IPS-18c (cell line): ENCODE measurements around the gene DCAF4.

Experiments used
- H3K4me3 ChIP-seq: 2 replicates; pipeline ENCODE4 v1.7.0; 2013; ENCODE audit warnings: low read depth, mild to moderate bottlenecking, low read length, moderate library complexity; ENCODE audit not compliant: insufficient read depth
- H3K9me3 ChIP-seq: one replicate; pipeline ENCODE4 v1.6.1; 2013; ENCODE audit warnings: mild to moderate bottlenecking, low read length, moderate library complexity; ENCODE audit not compliant: control insufficient read depth, insufficient read depth

Gene DCAF4

GRCh38 chr14:72926292-72927028 lies at the start of gene DCAF4:
Gene DCAF4 (plus strand): TSS chr14:72926464. CDS start chr14:72937979, 11,515 bp downstream.
- Histone ChIP-seq H3K9me3 (no peaks in the 10 kb centered on the region), H3K4me3 (peak within 1 kb of the TSS; percentile 80)

GRCh38 chr14:72876710-72877063 lies 49.6 kb upstream of the DCAF4 start:
- Histone ChIP-seq H3K4me3 (no peak overlapping the region), H3K9me3 (no peaks in the 10 kb centered on the region)

DNA sequence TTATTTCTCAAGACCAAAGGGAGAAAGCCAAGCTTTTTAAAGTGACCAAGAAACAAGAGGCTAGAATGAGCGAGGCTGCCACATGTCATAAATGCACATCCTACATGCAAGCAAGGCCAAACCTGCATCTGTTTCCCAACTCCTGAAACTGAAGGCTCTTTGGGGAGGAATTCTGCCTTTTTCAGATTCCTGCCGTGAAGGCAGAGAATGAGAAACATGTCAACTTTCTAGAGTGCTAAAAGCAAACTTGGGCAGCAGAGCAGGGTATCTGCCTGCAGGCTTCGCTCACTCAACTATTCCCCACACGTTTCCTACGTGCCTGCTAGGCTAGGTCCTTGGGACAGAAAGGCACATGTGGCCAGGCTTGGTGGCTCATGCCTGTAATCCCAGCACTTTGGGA lies 47.5 kb upstream of the DCAF4 start:
- no peaks in the 10 kb centered on the region for H3K9me3 ChIP-seq
- no peak overlapping the region for H3K4me3 ChIP-seq

GRCh38 chr14:72879431-72879830 lies 46.8 kb upstream of the DCAF4 start:
- no peaks in the 10 kb centered on the region for H3K9me3 ChIP-seq
- H3K4me3 ChIP-seq, result no peak overlapping the region

GRCh38 chr14:72880164-72880563 lies 46.1 kb upstream of the DCAF4 start:
- H3K9me3 ChIP-seq, result no peaks in the 10 kb centered on the region
- H3K4me3 ChIP-seq, result no peak overlapping the region

DNA sequence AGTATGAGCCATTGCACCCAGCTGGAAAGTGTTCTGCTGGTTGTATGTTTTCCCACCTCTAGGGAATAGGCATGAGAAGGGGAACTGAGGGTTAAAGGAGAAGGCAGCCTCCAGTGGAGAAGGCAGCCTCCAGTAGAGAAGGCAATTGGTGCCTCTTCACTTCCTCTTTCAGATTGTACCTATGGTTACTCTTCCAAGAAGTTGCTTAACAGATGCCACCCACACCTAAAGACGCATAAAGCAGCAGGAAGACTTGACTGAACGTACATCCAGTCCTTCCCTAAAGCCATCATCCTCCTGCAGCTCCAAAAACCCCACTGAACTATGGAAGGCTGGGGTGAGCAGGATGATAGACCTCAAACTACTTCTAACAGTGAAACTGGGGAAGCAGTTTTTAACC lies 45.4 kb upstream of the DCAF4 start:
- H3K4me3 ChIP-seq, result no peak overlapping the region

GRCh38 chr14:72881543-72881942 lies 44.7 kb upstream of the DCAF4 start:
- Histone ChIP-seq H3K4me3 (no peak overlapping the region), H3K9me3 (no peaks in the 10 kb centered on the region)

More for the DNA sequence above, 45.4 kb upstream of the DCAF4 start:
- no peaks in the 10 kb centered on the region for H3K9me3 ChIP-seq

DNA sequence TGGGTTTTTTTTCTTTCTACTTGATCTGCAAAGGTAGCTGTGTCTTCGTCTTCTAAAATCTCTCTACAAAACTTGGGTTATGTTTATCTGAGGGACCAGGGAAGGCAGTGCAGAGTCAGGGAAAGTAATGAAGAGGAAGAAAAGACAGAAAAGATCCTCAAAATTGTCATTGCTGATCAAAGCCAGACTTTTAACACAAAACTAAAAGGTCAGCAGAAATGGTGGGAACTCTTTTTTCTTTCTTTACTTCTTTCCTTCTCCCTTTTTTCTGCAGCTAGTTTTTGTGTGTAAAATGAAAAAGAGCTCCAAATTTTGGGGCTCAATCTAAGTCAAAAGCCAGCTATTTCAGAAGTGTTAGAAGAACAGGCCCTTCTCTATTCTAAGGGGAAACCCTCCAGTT lies 44.2 kb upstream of the DCAF4 start:
- no peaks in the 10 kb centered on the region for H3K9me3 ChIP-seq
- H3K4me3 ChIP-seq, result no peak overlapping the region

DNA sequence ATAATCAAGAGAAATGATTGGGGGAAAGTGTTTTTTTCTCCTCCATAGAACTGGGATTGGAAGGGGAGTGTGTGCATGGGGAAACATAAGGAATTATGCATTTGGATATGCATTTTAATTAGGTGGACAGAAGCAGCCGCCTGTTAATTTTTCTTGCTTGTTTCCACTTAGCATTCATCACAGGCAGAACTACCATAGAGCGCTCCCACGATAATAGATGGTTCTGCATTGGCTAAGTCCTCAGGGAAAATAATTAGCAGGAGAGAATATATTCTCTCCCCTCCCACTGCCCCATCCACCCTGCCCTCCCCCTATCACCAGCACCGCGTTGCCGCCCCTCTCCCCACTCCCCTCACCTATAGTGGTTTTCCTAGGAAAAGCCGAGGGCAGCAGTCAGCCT lies 43.8 kb upstream of the DCAF4 start:
- Histone ChIP-seq H3K9me3 (no peaks in the 10 kb centered on the region), H3K4me3 (no peak overlapping the region)

GRCh38 chr14:72883109-72883508 lies 43.2 kb upstream of the DCAF4 start:
- Histone ChIP-seq H3K4me3 (no peak overlapping the region), H3K9me3 (no peaks in the 10 kb centered on the region)

GRCh38 chr14:72883961-72884360 lies 42.3 kb upstream of the DCAF4 start:
- Histone ChIP-seq H3K4me3 (no peak overlapping the region), H3K9me3 (no peaks in the 10 kb centered on the region)

- H3K9me3 ChIP-seq, result no peaks in the 10 kb centered on the region
- no peak overlapping the region for H3K4me3 ChIP-seq
Measured at GRCh38 chr14:72884386-72884785, 41.9 kb upstream of the DCAF4 start.

- H3K4me3 ChIP-seq, result no peak overlapping the region
- peaks cover 2% of the 10 kb centered on the region for H3K9me3 ChIP-seq
Measured at GRCh38 chr14:72887514-72887913, 38.8 kb upstream of the DCAF4 start.

DNA sequence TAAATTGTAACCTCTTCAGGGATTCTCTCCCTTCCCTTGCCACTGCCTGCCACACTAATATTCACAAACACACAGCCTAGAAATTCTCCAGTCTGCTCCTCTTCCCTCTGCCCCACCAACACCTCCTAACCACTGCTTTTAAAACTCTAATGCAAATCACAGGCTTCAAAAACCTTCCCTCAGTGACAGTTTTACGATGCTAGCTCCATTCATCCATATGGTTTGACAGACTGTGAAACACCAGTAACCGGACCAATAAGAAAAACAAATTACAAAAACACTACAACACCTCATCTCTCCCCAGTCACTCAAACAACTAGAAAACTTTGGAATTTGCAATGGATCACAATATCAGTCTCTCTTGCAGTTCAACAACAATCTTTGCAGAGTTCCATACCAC lies 38.1 kb upstream of the DCAF4 start:
- Histone ChIP-seq H3K4me3 (no peak overlapping the region), H3K9me3 (peaks cover 2% of the 10 kb centered on the region)

- Histone ChIP-seq H3K9me3 (peaks cover 2% of the 10 kb centered on the region), H3K4me3 (no peak overlapping the region)
Measured at GRCh38 chr14:72888636-72889201, 37.5 kb upstream of the DCAF4 start.

GRCh38 chr14:72889366-72889765 lies 36.9 kb upstream of the DCAF4 start:
- Histone ChIP-seq H3K9me3 (peaks cover 2% of the 10 kb centered on the region), H3K4me3 (no peak overlapping the region)

- peaks cover 2% of the 10 kb centered on the region for H3K9me3 ChIP-seq
- peak overlapping the region; percentile 79; the same call in 1 of the 2 replicates for H3K4me3 ChIP-seq
Measured at GRCh38 chr14:72891666-72892102, 34.6 kb upstream of the DCAF4 start.

DNA sequence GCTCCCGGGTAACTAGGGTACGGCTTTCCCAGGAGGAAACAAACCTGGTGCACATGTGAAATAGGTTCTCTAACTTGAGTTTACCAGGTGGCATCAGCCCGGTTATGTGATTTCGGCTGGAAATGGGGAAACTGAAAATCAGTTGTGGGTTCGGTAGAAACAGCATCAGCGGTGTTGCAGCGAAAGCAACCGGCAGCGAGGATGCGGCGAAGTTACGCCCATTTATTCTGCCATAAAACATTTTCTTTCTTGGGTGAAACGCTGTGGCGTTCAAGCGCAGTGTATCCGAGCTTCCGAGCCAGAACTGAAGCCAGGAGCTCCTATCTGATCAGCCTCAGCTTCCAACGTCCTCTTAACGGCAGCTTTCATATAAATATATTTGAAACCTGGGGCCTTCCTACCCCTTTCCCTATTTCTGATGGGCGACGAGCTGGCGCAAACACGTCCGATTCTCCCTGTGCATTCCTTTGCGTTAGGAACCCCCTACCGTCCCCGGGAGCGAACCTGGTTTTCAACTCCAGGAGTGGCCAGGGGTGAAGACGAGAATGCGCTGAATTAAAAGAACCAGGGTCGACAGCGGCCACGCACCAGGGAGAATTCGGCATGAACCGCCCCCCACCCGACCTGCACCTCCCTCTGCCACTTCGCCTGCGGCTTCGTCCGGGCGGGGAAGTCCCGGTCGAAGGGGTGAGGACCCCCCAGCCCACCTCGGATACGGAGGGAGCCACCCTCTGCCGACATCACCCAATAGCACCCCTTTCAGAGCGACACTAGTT lies 34.0 kb upstream of the DCAF4 start:
- Histone ChIP-seq H3K4me3 (peak overlapping the region; percentile 79), H3K9me3 (peaks cover 2% of the 10 kb centered on the region)
